HPDE6-E6E7 (cell line): ENCODE data around the gene ANKRD18A.
"Not testable (repeated sequence)": the region's sequence is repeated elsewhere in the genome, so short reads cannot be mapped to it uniquely, and the experiment has no call there.

Experiments used
- DNase-seq: peaks from one replicate; pipeline ENCODE4 v3.0.0; 2011; ENCODE audit warnings: missing footprints; ENCODE audit errors: extremely low spot score

The ANKRD18A gene

DNA sequence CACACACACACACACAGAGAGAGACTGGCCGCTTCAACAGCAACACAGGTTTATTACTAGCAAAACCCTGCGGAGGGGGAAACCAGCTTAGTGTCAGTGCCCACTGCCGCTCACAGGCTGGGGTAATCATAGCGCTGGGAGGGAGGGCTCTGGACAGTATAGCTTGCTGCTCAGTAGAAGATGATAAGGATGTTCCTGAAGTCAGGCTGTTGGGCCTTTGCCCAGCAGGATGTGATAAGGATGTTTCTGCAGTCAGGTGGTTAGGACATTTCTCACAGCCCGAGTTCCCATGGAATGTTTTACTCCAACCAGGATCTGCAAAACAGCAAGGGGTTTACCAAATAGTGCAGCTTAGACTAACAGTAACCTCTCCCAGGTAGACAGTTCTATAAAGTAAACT, 79.9 kb downstream of the ANKRD18A start:
- not testable (repeated sequence) for DNase-seq

DNA sequence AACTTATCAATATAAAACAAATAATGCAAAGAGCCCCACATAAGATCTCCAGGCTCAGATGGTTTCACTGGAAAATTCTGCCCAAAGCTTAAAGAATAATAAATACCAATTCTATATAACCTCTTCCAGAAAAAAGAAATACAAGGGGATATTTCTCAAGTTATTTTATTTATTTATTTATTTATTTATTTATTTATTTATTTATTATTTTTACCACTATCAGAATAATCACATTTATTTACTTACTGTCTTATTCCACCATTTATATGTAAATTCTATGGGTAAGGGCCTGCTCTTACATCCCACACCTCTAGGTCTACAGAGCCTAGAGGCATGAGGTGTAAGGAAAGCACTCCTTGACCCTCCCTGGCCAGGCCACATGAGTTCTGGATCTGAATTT, 91.1 kb downstream of the ANKRD18A start:
- DNase-seq, result no peak

DNA sequence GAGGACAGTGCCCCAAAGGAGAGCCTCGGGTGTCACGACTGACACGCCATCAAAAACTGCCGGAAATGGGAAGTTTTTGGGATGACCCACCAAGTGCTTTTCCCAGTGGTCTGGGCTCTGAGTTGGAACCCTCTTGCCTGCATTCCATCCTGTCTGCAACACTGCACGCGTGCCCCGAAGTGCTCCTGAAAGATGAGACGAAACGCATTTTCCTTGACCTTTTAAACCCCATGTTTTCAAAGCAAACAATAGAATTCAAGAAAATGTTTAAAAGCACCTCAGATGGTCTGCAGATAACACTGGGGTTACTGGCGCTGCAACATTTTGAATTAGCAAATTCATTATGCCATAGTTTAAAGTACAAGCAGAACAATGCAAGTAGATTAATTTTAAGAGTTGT, 92.9 kb downstream of the ANKRD18A start:
- no peak for DNase-seq

DNA sequence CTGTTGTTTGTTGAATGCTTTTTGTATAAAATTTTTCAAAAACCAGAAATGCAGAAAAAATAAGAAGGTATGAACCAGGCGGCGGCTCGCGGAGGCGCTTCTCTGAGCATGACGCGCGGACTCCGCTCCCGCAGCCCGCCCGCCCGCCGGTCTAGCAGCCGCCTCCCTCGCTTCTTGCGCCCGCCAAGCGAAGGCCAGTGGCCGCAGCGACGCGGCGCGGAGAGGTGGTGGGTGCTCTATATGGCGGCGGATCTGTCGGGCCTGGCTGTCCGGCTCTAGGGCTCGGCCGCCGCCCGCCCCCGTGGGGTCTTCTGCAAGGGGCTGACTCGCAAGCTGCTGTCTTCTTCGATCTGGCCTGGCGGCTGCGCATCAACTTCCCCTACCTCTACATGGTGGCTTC, 93.8 kb downstream of the ANKRD18A start:
- no peak for DNase-seq

DNA sequence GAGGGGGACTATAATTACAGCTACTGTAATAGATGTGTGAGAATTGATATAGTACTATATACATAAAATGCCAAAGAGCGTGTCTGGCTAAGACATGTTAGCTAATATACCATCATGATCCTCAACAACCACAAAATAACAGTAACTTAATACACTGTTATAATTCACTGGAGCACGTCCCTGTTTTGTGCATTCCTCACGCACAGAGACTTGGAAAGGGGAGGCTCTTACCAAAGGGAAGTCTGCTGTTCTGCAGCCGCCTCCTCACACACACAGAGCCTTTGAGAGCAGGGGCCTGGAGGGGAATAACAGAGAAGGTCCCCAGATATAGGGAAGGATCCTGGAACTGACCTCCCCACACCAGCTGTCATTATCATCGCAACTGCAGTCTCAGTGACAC, 97.3 kb downstream of the ANKRD18A start:
- DNase-seq, result no peak

DNA sequence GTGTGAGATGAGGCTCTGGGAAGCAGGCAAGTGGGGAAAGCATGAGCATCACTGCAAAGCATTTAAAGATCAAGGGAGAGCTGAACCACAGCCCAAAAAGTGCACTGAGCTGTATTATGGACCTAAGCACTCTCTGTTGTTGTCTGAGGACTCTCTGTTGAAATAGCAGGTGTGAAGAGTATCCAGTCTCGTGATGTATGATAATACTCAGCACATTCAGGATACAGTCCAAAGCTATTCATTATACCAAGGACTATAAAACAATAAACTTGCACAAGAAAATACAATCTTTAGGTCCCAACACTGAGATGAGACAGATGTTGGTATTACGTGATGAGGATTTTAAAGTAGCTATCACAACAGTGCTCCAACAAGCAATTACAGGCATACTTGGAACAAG, 98.6 kb downstream of the ANKRD18A start:
- DNase-seq, result no peak
